ENCODE data around the gene TNFRSF8. TPM values are rescaled to one million over a fixed set of nuclear protein-coding genes. Genes with fewer than 3 reads are reported as not detected.
A peak's percentile ranks its signal among the peaks of the same experiment; 100 is the strongest.

Gene TNFRSF8
- total and polyA plus RNA-seq, 9 of the 15 experiments (the other 6 are each of a cell fraction or from before 2014, with no cell fraction given), result 3.5 to 38.4 (median 17.1) TPM

GRCh38 chr1:12064073-12064969, 1.2 kb downstream of the TNFRSF8 start:
- DNase-seq (ENCODE audit: extremely low read depth in 1 of 4, low spot score in 3 of 4) (no peak), ATAC-seq (peak; percentile 38), FAIRE-seq (no peak)
- POLR2A ChIA-PET, result interaction anchor here (0.6 to 1.9 kb wide), 7 partner anchors 7 to 155 kb away, joined by 3 to 10 read pairs (median 4); no protein-coding TSS in a partner anchor
- in situ Hi-C loops (cut with MboI) (no loop called here), intact Hi-C loops (cut with micrococcal nuclease) (no loop called here)
- Histone ChIP-seq H2AFZ (ENCODE audit: low read depth, low read length) (peak overlapping the region; percentile 92), H3K27ac (ENCODE audit: extremely low read depth, low read depth, low read length) (peak overlapping the region; percentile 74), H3K9me3 (replicated peaks; ENCODE audit: control insufficient read depth, insufficient read depth, low read depth, low read length) (no peaks in the 10 kb centered on the region), H3K79me2 (ENCODE audit: control insufficient read depth, insufficient read depth, low read length) (peaks cover 28% of the 10 kb centered on the region), H3K4me2 (ENCODE audit: insufficient read depth, low read length) (peak overlapping the region; percentile 89), H4K20me1 (replicated peaks; ENCODE audit: control insufficient read depth, insufficient read depth, low read length) (no peaks in the 10 kb centered on the region), H3K36me3 (ENCODE audit: control insufficient read depth, insufficient read depth, low read length) (peaks cover 18% of the 10 kb centered on the region; the same call in 2 of the 3 replicates), H3K9ac (ENCODE audit: insufficient read depth in 1 of 2, low read depth in 2 of 2, low read length in 2 of 2) (peak overlapping the region; percentile 82 to 97), H3K4me1 (replicated peaks in 1 of 2; ENCODE audit: control insufficient read depth in 2 of 2, insufficient read depth in 2 of 2, low read length in 2 of 2) (peaks cover 31% of the 10 kb centered on the region in 2 experiments), H3K4me3 (peak overlapping the region; percentile 51), H3K27me3 (ENCODE audit: control insufficient read depth in 2 of 2, insufficient read depth in 2 of 2, low read length in 2 of 2) (no peaks in the 10 kb centered on the region), H3K9me1 (ENCODE audit: control insufficient read depth, insufficient read depth, low read length) (no peaks in the 10 kb centered on the region)
- WGBS (ENCODE audit: insufficient coverage, low coverage, missing lambda C conversion rate), result 11% methylated on average over 17 of the region's 17 CpGs
- CTCF ChIA-PET (ENCODE audit: low intra/inter-chr PET ratio), result no interaction called here
- BruUV-seq (replicated peaks), result no TSS peak
- TF ChIP-seq CUX1 (CRISPR knock-in tag; IDR thresholded peaks at IDR 0.05), result 0 out of 2 replicates have a peak, but pooled peaks have one; percentile 42
- no peak for TF ChIP-seq DIDO1 (tag; IDR thresholded peaks at IDR 0.05; ENCODE audit: low read depth)
- TF ChIP-seq ZNF717 (CRISPR knock-in tag; IDR thresholded peaks at IDR 0.05), result no peak
- no peak for TF ChIP-seq ZSCAN29 (IDR thresholded peaks at IDR 0.05)
- TF ChIP-seq ADNP (tag; IDR thresholded peaks at IDR 0.05), result no peak
- no peak for TF ChIP-seq ATF7 (IDR thresholded peaks at IDR 0.05)
- no peak for TF ChIP-seq PHF21A (IDR thresholded peaks at IDR 0.05; ENCODE audit: borderline replicate concordance, low read depth)
- TF ChIP-seq BCLAF1 (IDR thresholded peaks at IDR 0.05; ENCODE audit: borderline replicate concordance in 1 of 2, control insufficient read depth in 1 of 2, low read depth in 2 of 2, low read length in 1 of 2), result no peak
- TF ChIP-seq ZNF695 (CRISPR knock-in tag; IDR thresholded peaks at IDR 0.05), result no peak
- TF ChIP-seq TFE3 (CRISPR knock-in tag; IDR thresholded peaks at IDR 0.05), result no peak
- TF ChIP-seq ZNF75A (CRISPR knock-in tag; IDR thresholded peaks at IDR 0.05), result no peak
- no peak for TF ChIP-seq CC2D1A (IDR thresholded peaks at IDR 0.05)
